H9 (cell line): ENCODE data around the gene NEUROD4. TPM values are rescaled to one million over a fixed set of nuclear protein-coding genes. Genes with fewer than 3 reads are reported as not detected.
A peak's percentile ranks its signal among the peaks of the same experiment; 100 is the strongest.

Experiments used
- DNase-seq: peaks from one replicate; pipeline ENCODE4 v3.0.0-alpha.2; 2017
- H2AFZ ChIP-seq: one replicate; pipeline ENCODE4 v1.6.1; 2013; ENCODE audit warnings: mild to moderate bottlenecking, low read length, control low read depth, moderate library complexity
- H2AK5ac ChIP-seq: 2 replicates; pipeline ENCODE4 v1.6.1; 2013; ENCODE audit warnings: low read length, control low read depth, mixed read lengths; ENCODE audit not compliant: insufficient read length
- H2BK120ac ChIP-seq: one replicate; pipeline ENCODE4 v1.6.1; 2013; ENCODE audit warnings: low read depth, mild to moderate bottlenecking, low read length, control low read depth, inconsistent platforms; ENCODE audit not compliant: poor library complexity, severe bottlenecking
- H2BK12ac ChIP-seq: 2 replicates; pipeline ENCODE4 v1.6.1; 2013; ENCODE audit warnings: low read length, control low read depth, mixed read lengths, low read depth; ENCODE audit not compliant: insufficient read length
- H2BK15ac ChIP-seq: 2 replicates; pipeline ENCODE4 v1.6.1; 2013; ENCODE audit warnings: low read depth, low read length, control low read depth
- H2BK20ac ChIP-seq: one replicate; pipeline ENCODE4 v1.6.1; 2013; ENCODE audit warnings: low read depth, mild to moderate bottlenecking, low read length, control low read depth, inconsistent platforms; ENCODE audit not compliant: poor library complexity, severe bottlenecking
- H2BK5ac ChIP-seq: 2 replicates; pipeline ENCODE4 v1.6.1; 2013; ENCODE audit warnings: low read length, control low read depth, mixed read lengths; ENCODE audit not compliant: insufficient read length
- H3K14ac ChIP-seq: 2 replicates; pipeline ENCODE4 v1.6.1; 2013; ENCODE audit warnings: low read length, control low read depth; ENCODE audit not compliant: insufficient read depth
- H3K18ac ChIP-seq: 2 replicates; pipeline ENCODE4 v1.6.1; 2013; ENCODE audit warnings: low read depth, mild to moderate bottlenecking, mixed read lengths, low read length, control low read depth; ENCODE audit not compliant: insufficient read length
- H3K23ac ChIP-seq: 2 replicates; pipeline ENCODE4 v1.6.1; 2013; ENCODE audit warnings: low read length, control low read depth, mixed read lengths, low read depth; ENCODE audit not compliant: insufficient read length
- H3K23me2 ChIP-seq: 2 replicates; pipeline ENCODE4 v1.6.1; 2013; ENCODE audit warnings: low read depth, mild to moderate bottlenecking, mixed read lengths, low read length, control low read depth; ENCODE audit not compliant: insufficient read length, poor library complexity, severe bottlenecking
- H3K27ac ChIP-seq: 2 replicates; pipeline ENCODE4 v1.5.1; 2013; ENCODE audit warnings: low read length, control low read depth, mixed read lengths, low read depth; ENCODE audit not compliant: insufficient read length
- H3K27me3 ChIP-seq: 2 replicates; pipeline ENCODE4 v1.6.1; 2013; ENCODE audit warnings: low read length, control low read depth, inconsistent platforms; ENCODE audit not compliant: insufficient read depth
- H3K4ac ChIP-seq: 2 replicates; pipeline ENCODE4 v1.6.1; 2013; ENCODE audit warnings: low read depth, mild to moderate bottlenecking, control low read depth, inconsistent platforms, low read length, moderate library complexity
- H3K4me1 ChIP-seq: 2 replicates; pipeline ENCODE4 v1.6.1; 2013; ENCODE audit warnings: low read length, control low read depth, inconsistent platforms; ENCODE audit not compliant: insufficient read depth
- H3K4me2 ChIP-seq: 2 replicates; pipeline ENCODE4 v1.6.1; 2013; ENCODE audit warnings: low read length, control low read depth, mixed read lengths; ENCODE audit not compliant: insufficient read length, insufficient read depth
- H3K56ac ChIP-seq: 2 replicates; pipeline ENCODE4 v1.6.1; 2013; ENCODE audit warnings: low read depth, mild to moderate bottlenecking, mixed read lengths, low read length, control low read depth; ENCODE audit not compliant: insufficient read length
- H3K79me1 ChIP-seq: 2 replicates; pipeline ENCODE4 v1.6.1; 2013; ENCODE audit warnings: low read depth, mild to moderate bottlenecking, moderate library complexity, low read length, control low read depth, inconsistent platforms; ENCODE audit not compliant: insufficient read depth, poor library complexity, severe bottlenecking
- H3K79me2 ChIP-seq: 2 replicates; pipeline ENCODE4 v1.6.1; 2013; ENCODE audit warnings: low read length, control low read depth, inconsistent platforms; ENCODE audit not compliant: insufficient read depth
- H3K9ac ChIP-seq: 2 replicates; pipeline ENCODE4 v1.6.1; 2013; ENCODE audit warnings: low read length, control low read depth, mixed read lengths; ENCODE audit not compliant: insufficient read length; ENCODE audit errors: extremely low read depth
- H3K9me3 ChIP-seq: one replicate; pipeline ENCODE4 v1.6.1; 2013; ENCODE audit warnings: low read depth, low read length, inconsistent platforms; ENCODE audit not compliant: control insufficient read depth
- H3T11ph ChIP-seq: one replicate; pipeline ENCODE4 v1.6.1; 2013; ENCODE audit warnings: mild to moderate bottlenecking, low read length, control low read depth, inconsistent platforms
- H4K20me1 ChIP-seq: one replicate; pipeline ENCODE4 v1.6.1; 2013; ENCODE audit not compliant: control insufficient read depth, insufficient read length, insufficient read depth
- H4K5ac ChIP-seq: 2 replicates; pipeline ENCODE4 v1.6.1; 2013; ENCODE audit warnings: low read depth, mild to moderate bottlenecking, mixed read lengths, low read length, control low read depth; ENCODE audit not compliant: insufficient read length
- H4K8ac ChIP-seq: replicated peaks from 2 replicates; pipeline ENCODE4 v1.6.1; 2013; ENCODE audit warnings: low read length, control low read depth, mixed read lengths, low read depth; ENCODE audit not compliant: insufficient read length
- H4K91ac ChIP-seq: 2 replicates; pipeline ENCODE4 v1.6.1; 2013; ENCODE audit warnings: low read depth, mild to moderate bottlenecking, moderate library complexity, mixed read lengths, low read length, control low read depth; ENCODE audit not compliant: insufficient read length
- H3K27ac Mint-ChIP-seq, 3 experiments: 2 replicates in 2 of 3; 3 replicates in 1 of 3; pipeline ENCODE4 v1.8.0; 2020 to 2021; ENCODE audit warnings: mixed read lengths in 3 of 3, mild to moderate bottlenecking in 1 of 3, moderate library complexity in 1 of 3
- H3K27me3 Mint-ChIP-seq: 2 replicates; pipeline ENCODE4 v1.8.0; 2021; ENCODE audit warnings: low read depth, mild to moderate bottlenecking, moderate library complexity, mixed read lengths
- H3K36me3 Mint-ChIP-seq, 3 experiments: 2 replicates in 2 of 3; 3 replicates in 1 of 3; pipeline ENCODE4 v1.8.0; 2020 to 2021; ENCODE audit warnings: low read depth in 3 of 3, mixed read lengths in 3 of 3; ENCODE audit not compliant: insufficient read depth in 1 of 3
- H3K4me1 Mint-ChIP-seq, 2 experiments: 2 replicates each; pipeline ENCODE4 v1.8.0; 2020; ENCODE audit warnings: mixed read lengths in 2 of 2
- H3K4me3 Mint-ChIP-seq, 2 experiments: 2 replicates in 1 of 2; 3 replicates in 1 of 2; pipeline ENCODE4 v1.8.0; 2020 to 2021; ENCODE audit warnings: mild to moderate bottlenecking in 2 of 2, mixed read lengths in 2 of 2, moderate library complexity in 1 of 2
- H3K9me3 Mint-ChIP-seq, 2 experiments: 2 replicates in 1 of 2; 3 replicates in 1 of 2; pipeline ENCODE4 v1.8.0; 2020; ENCODE audit warnings: mild to moderate bottlenecking in 2 of 2, mixed read lengths in 2 of 2, moderate library complexity in 1 of 2
- WGBS: extraction: QIAGEN DNeasy Blood & Tissue Kit; methylation state at CpG from one replicate; pipeline ENCODE4 v1.1.7; 2013; ENCODE audit warnings: missing lambda C conversion rate, low lambda C conversion rate, mixed read lengths; ENCODE audit not compliant: insufficient read length; ENCODE audit errors: extremely low coverage; 5-methylcytosine and 5-hydroxymethylcytosine counted together
- total RNA-seq: library from RNA; stranded (reverse); gene quantifications from 2 replicates; pipeline ENCODE4 v1.2.1, GENCODE V29; 2021
- TF ChIP-seq, protein P1 (sequence below): fragments of 200-600 bp; sonication (generic); conservative IDR thresholded peaks from 3 replicates; pipeline ENCODE4 v1.8.0; 2021; ENCODE audit warnings: antibody characterized with exemption, mild to moderate bottlenecking

Gene NEUROD4
- total RNA-seq, 1 experiment from 2014 or later, result not detected

GRCh38 chr12:55039395-55040354 is 19.9 kb downstream of the NEUROD4 start:
- no peaks in the 10 kb centered on the region for H3K79me2 ChIP-seq
- H4K91ac ChIP-seq, result no peak overlapping the region
- no peaks in the 10 kb centered on the region for H3K9me3 ChIP-seq
- no peak overlapping the region for H3K18ac ChIP-seq
- no peak overlapping the region for H2BK120ac ChIP-seq
- TF ChIP-seq, protein P1, sequence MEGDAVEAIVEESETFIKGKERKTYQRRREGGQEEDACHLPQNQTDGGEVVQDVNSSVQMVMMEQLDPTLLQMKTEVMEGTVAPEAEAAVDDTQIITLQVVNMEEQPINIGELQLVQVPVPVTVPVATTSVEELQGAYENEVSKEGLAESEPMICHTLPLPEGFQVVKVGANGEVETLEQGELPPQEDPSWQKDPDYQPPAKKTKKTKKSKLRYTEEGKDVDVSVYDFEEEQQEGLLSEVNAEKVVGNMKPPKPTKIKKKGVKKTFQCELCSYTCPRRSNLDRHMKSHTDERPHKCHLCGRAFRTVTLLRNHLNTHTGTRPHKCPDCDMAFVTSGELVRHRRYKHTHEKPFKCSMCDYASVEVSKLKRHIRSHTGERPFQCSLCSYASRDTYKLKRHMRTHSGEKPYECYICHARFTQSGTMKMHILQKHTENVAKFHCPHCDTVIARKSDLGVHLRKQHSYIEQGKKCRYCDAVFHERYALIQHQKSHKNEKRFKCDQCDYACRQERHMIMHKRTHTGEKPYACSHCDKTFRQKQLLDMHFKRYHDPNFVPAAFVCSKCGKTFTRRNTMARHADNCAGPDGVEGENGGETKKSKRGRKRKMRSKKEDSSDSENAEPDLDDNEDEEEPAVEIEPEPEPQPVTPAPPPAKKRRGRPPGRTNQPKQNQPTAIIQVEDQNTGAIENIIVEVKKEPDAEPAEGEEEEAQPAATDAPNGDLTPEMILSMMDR, result no peak
- Mint-ChIP-seq H3K36me3 (no peaks in the 10 kb centered on the region), H3K27ac (peak overlapping the region in 1 of 3 experiments; percentile 21; a peak in 1 of 7 replicates), H3K9me3 (no peaks in the 10 kb centered on the region; a peak in 1 of 5 replicates), H3K27me3 (peaks cover 8% of the 10 kb centered on the region), H3K4me1 (peaks cover 24 to 29% of the 10 kb centered on the region in 2 experiments), H3K4me3 (no peak overlapping the region)
- no peak overlapping the region for H3K4ac ChIP-seq
- no peak overlapping the region for H3K9ac ChIP-seq
- no peak overlapping the region for H2BK15ac ChIP-seq
- H3K27me3 ChIP-seq, result no peaks in the 10 kb centered on the region
- no peaks in the 10 kb centered on the region for H3K23me2 ChIP-seq
- no peak overlapping the region for H4K5ac ChIP-seq
- no peak overlapping the region for H3K23ac ChIP-seq
- no peak overlapping the region for H3K4me2 ChIP-seq
- peaks cover 4% of the 10 kb centered on the region; the same call in 1 of the 2 replicates for H3K4me1 ChIP-seq
- no peak for DNase-seq
- no peak overlapping the region for H3T11ph ChIP-seq
- no peak overlapping the region for H2BK5ac ChIP-seq
- no peaks in the 10 kb centered on the region for H4K20me1 ChIP-seq
- H3K27ac ChIP-seq, result no peak overlapping the region
- no peak overlapping the region for H2AFZ ChIP-seq
- no peaks in the 10 kb centered on the region for H3K79me1 ChIP-seq
- H2AK5ac ChIP-seq, result no peak overlapping the region
- H3K14ac ChIP-seq, result no peak overlapping the region
- no peak overlapping the region for H4K8ac ChIP-seq
- H2BK12ac ChIP-seq, result no peak overlapping the region
- no peak overlapping the region for H3K56ac ChIP-seq
- no CpG with 5 or more reads among the region's 10 CpGs for WGBS
- no peak overlapping the region for H2BK20ac ChIP-seq
